ENCODE data around the gene ESYT2. TPM values are rescaled to one million over a fixed set of nuclear protein-coding genes. Genes with fewer than 3 reads are reported as not detected.

ESYT2 gene
- total RNA-seq, 1 donor from 2014 or later: 58.0 TPM

DNA sequence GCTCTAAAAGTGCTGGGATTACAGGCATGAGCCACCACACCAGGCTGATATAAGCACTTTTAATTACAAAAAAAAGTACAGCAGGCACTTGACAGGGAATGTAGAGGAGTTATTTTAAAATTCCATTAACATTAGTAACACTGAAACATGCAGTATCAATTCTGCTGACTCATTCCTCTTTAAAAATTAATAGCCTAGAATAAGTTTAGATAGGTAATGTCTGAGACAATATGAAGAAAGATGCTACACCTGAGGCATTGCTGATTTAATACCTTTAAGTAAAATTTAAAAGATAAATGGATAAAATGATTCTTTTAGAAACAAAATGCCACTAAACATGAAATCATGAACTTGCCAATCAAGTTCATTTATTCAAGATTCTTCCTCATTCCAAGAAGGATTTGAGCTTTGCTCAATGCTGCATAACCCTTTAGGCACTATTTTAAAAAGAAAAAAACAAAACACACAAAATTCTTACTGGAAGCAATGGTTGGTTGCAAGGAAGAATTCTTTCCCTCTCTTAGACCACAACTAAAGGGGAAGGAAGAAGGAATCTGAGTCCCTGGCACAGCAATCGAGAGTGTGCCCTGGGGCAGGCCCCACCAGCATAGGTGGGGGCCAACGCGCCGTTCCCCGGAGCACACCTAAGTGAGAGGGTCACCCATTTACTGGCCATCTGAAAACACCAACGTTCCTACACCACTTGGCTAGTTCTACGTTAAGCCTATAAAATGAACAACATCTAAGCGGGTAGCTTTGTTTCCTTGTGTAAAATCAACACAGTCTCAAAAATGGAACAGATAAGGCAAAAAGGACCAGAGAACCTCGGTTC is 26.6 kb downstream of the ESYT2 start:
- DNase-seq: no peak

GRCh38 chr7:158798741-158799140 is 30.6 kb downstream of the ESYT2 start:
- no peak for DNase-seq

- no peak for DNase-seq
Observed at GRCh38 chr7:158796667-158797066, 32.6 kb downstream of the ESYT2 start.

DNA sequence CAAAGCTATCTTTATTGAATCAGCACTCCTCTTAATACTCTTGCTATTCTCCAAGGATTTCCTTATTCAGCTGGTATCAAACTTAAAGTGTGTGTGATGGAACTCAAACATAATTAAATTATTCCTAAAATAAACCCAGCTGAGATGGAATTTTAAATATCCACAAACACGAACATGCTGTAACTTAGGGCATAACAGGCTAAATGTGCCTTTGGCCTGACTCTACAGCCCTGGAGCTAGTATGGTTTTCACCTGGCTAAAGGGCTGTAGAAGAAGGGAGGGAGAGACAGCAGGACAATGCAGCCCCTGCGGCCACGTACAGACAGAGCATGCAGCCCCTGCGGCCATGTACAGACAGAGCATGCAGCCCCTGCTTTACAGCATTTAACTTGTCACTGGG is 34.0 kb downstream of the ESYT2 start:
- no peak for DNase-seq

DNA sequence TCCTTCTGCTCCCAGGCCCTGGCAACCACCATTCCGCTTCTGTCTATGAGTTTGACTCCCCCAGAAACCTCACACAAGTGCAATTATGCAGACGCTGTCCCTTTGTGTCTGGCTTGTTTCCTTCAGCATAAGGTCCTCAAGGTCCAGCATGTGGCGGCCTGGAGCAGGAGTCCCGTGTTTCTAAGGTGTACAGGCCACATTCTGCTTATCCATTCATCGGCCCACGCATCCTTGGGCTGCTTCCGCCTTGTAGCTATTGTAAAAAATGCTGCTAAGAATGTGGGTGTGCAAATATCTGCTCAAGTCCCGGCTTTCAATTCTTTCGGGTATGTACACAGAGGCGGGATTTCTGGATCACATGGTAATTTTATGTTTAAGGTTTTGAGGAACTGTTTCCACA is 38.2 kb downstream of the ESYT2 start:
- DNase-seq: no peak

DNA sequence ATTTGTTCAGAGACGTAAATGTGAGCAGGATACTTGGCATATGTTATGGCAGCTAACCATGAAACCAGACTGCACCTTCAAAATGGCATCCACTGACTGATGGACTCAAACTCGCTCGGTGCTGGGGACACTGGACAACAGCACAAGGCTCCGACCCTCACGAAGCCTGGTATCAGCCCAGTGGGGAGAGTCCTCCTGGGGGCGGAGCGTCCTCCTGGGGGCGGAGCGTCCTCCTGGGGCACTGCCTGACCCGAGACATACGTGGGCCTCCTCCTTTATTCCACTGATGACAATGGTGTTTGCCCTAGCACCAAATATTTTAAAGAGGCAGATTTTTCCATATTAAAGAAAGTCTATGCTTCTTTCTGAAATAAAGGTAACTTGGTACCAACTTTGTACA is 39.5 kb downstream of the ESYT2 start:
- no peak for DNase-seq

DNA sequence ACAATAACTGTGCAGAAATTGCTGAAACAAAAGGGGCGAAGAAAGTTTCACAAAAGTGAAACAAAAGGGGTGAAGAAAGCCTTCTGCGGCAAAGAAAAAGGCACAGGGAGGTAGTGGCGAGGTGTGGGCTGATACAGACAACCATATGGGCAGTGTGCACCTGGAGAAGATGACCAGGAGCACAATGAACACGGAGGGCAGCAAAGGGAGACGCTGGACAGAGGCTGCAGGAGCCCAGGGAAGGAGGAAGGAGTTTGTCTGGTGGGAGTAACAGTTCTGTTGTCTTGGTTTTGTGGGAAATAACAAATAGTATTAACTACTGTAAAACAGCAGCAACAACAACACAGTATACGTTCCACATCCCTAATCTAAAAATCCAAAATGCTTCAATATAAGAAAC is 42.4 kb downstream of the ESYT2 start:
- no peak for DNase-seq

GRCh38 chr7:158784270-158784669 is 45.0 kb downstream of the ESYT2 start:
- peak; percentile 63 for DNase-seq

GRCh38 chr7:158783595-158783994 is 45.7 kb downstream of the ESYT2 start:
- DNase-seq: no peak

DNA sequence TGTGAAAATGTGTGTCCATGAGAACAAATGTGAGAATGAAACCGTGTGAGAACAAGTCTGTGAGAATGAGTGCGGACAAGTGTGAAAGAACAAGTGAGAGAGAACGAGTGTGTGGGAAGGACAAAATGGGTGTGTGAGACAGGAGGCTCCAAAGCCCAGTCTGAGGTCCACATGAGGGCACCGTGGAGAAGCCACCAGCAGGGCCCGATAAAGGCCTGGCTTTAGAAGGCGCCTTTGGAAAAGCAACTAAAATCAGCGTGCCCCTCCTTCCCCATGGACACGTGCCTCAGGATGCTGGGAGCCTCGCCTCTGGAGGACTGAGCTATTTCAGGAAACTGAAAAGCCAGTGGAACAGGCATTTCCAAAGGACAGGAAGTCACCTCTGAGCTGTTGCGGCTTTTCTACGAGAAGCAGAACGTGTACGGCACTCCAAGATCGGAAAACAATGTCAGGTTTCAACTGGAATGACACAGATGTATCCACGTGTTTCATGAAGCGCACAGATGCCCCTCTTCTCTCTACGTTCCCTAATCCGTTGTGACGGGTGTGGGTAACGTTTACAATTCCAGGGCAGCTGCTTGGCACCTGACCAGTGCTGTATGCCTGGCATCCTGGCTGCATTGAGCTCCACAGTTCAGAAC is 46.4 kb downstream of the ESYT2 start:
- DNase-seq: no peak

GRCh38 chr7:158781974-158782664 is 47.2 kb downstream of the ESYT2 start:
- no peak for DNase-seq

GRCh38 chr7:158781217-158781973 is 47.9 kb downstream of the ESYT2 start:
- DNase-seq: no peak

- DNase-seq: no peak
Observed at GRCh38 chr7:158779061-158780000, 50.0 kb downstream of the ESYT2 start.

- DNase-seq: no peak
Observed at GRCh38 chr7:158778471-158778870, 50.8 kb downstream of the ESYT2 start.

- no peak for DNase-seq
Observed at GRCh38 chr7:158777793-158778192, 51.5 kb downstream of the ESYT2 start.

- no peak for DNase-seq
Observed at GRCh38 chr7:158776474-158776873, 52.8 kb downstream of the ESYT2 start.

GRCh38 chr7:158774952-158775351 is 54.4 kb downstream of the ESYT2 start:
- DNase-seq: no peak

DNA sequence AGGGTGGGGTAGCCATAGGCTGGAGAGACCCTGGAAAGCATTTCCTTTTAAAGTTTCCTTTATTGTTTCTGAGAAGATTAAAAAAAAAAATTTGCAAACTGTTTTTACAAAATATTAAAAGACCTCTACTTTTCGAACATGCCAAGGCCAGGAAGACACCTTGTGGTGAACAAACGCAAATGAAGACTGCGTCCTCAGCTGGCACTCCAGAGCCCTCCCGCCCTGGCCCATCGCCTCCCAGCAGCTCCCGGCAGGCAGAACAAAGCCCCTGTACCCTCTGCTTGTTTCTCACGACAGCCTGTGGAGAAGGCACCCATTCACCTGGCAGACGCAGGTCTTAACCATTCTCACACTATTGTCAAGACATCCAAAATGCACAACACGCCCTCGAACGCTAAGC is 56.4 kb downstream of the ESYT2 start:
- no peak for DNase-seq

DNA sequence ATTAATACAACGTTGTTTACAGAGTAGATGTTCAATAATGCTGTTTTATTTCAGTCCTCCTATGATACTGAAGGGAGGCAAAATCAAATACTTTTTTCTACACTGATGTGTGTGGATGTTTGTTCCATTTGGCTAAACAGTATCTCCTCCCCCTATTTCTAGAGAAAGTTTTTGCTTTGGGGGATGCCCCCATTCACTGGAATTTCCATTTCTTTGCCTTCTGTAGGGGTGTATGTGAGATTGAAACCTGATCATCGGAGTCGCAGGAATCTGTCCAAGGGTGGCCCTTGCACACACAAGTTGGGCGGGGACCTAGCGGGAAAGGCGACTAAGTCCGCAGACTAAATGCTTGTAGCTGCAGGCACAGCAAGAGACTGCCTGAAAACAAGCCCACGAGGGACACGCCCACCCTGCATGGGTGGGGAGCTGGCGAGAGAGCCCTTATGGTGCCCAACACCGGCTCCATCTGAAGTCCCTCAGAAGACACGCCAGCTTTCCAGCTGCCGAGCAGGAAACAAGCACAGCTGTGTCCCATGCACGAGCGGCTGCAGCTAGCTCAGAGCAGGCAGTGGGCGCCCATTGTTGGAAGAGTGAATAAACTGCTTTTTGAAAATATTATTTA is 58.0 kb downstream of the ESYT2 start:
- peak; percentile 53 for DNase-seq

DNA sequence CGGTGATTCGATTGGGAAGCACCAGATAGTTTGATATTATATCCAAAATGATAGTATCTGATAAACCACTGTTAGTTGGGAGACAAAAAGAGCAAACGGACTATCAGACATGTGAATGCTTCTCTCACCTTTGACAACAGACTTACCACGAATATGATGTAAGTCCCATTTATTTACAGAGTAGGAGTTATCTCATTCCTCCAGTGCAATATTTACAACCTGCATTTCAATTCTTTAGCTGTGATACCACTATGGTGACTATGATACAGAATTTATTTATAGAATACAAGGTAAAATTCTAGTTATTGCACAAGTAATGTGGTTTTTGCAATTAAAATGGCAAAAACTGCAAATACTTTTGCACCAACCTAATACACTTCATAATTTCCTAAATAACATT is 61.6 kb downstream of the ESYT2 start:
- no peak for DNase-seq
